ENCODE measurements around the gene OR51B2.
"Not testable (repeated sequence)": the region's sequence is repeated elsewhere in the genome, so short reads cannot be mapped to it uniquely, and the experiment has no call there.

Gene OR51B2

DNA sequence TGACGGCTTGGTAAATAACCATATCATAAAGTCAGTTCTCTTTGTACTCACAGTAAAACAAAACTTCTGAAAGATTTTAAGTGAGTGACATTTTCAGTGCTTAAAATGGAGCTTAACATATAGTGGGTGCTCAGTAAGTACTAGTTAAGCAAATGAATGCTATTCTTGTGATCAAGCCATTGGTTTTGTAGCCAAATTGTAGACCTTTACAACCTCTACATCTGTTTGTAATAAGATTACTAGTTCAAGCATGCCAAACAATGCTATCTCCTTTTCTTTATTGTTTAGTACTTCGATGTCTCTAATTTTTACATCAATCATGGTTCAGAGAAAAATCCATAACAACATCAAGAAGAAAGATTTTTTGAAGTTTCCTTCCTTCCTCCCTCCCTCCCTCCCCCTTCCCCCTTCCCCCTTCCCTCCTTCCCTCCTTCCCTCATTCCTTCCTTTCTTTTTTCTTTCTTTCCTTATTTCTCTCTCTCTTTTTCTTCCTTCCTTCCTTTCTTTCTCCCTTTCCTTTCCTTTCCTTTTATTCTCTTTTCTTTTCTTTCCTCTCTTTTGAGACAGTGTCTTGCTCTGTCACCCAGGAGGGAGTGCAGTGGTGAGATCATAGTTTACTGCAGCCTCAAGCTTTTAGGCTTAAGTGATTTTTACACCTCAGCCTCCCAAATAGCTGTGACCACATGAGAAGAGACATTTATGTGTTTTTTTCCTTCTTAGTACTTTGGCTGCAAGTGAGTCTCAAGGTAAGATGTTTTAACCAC is 16.7 kb downstream of the OR51B2 start:
- no peak for DNase-seq

DNA sequence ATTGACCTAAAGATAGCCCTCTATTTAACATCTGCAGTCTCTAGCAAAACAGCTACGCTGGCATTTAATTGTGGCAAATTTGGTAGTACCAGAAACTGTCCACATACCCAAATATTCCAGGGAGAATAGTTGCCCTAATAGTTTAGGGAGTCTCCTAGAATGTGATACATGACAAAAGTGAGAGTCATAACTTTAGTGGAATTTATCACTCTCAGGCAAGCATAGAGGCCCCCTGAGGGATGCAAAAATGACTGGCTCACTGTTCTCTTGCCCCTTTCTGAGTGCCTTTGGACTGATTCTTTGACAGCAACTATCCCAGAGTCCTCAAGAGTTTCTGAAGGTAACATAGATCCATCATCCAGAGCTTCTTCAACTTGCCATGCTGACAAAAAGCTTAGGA is 20.1 kb downstream of the OR51B2 start:
- no peak for DNase-seq

DNA sequence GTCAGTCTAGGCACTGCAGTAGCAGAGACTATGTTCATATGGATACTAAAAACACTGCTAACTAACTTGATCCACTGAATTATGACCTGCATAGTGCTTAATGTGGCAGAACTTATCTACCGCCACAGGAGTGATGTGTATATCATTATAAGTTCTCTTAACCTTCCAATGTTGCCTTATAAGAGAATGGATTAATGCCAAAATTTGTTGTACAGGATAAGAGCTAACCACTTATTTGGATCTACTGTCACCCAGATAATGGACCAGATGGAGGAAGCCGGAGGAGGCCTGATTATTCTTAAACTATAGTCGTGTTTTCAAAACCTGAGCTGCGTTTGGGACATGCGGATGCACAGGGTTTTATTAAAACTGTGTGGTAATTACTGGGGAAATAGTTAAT is 20.5 kb downstream of the OR51B2 start:
- DNase-seq, result no peak

DNA sequence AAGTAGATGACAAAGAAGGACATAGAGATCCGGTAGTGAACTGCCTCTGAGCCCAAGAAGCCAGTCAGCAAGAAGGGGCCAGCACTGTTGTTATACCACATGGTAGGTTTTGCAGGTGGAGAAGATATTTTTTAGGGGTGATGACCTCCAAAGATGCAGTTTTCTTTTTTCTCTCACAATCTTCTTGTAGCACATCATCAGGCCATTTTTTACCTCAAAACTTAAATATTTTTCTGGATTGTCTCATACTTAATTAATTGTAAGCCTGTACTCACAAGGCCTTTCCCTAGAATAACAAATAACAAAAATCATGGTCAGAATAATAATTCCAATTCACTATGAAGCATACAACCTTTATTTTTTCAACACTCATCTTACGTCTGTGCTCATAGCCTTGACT is 22.3 kb downstream of the OR51B2 start, which contains the start of gene OR51B4:
TSS of gene OR51B4 (minus strand) at position 101 of the 400 bp plus-strand sequence. CDS start at position 101, 0 bp downstream.
- no peak for DNase-seq

DNA sequence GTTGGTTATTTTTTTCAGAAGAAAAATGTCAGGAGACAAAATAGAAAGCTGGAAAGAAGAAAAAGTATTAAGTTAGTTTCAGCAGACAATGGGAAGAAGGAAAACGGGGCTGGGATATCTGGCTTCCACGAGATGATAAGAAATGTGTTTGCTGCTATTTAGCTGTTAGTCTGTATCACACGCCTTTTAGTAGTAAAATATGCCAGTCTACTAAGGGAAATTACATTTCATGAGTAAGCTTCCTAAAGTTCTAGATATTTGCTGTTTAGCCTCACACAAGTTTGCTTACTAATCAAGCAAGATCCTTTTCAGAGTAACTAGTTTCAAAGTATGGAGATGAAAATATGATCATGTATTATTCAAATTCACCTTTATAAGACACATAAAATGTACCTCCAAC is 23.8 kb downstream of the OR51B2 start:
- no peak for DNase-seq

DNA sequence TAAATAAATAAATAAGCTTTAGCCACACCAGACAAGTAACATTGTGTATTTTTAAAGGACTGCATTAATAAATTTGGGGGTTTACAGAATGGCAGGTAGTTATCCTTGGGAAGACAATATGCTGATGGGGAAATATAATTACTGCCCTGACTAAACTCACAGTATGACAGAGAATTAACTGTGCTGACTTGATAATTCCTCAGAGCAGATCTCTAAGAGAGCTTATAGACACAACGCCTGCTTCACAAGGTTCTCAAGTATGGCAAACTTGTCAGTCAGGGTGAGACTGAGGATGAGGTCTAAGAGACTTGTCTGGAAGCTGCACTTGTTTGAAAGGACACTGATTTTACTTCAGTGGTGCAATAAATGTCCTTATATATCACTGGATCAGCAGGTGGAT is 25.6 kb downstream of the OR51B2 start:
- DNase-seq, result no peak

DNA sequence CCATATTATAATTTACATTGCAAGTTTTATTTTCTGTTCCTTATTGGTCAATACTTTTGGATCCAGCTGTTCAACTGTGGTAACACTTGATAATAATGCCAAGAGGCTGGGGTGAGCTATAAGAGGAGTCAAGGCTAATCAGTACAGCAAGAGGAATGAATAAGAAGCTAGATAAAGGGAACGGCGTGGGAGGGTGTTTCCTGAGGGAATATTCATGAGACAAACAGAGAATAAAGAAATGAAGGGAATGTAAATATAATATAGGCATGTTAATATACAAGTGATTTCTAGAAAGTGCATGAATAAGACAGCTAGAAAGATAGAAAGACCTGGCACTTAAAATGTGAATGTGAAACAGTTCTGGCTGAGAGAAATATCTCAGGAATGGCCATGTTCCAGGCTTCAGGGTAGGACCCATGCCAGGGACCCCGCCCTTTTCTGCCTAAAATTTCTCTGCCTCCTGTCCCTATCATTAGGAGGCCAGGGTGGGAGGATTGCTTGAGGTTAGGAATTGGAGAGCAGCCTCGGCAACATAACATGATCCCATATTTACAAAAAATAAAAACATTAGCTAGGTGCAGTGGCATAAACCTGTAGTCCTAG is 26.3 kb downstream of the OR51B2 start:
- DNase-seq, result no peak

DNA sequence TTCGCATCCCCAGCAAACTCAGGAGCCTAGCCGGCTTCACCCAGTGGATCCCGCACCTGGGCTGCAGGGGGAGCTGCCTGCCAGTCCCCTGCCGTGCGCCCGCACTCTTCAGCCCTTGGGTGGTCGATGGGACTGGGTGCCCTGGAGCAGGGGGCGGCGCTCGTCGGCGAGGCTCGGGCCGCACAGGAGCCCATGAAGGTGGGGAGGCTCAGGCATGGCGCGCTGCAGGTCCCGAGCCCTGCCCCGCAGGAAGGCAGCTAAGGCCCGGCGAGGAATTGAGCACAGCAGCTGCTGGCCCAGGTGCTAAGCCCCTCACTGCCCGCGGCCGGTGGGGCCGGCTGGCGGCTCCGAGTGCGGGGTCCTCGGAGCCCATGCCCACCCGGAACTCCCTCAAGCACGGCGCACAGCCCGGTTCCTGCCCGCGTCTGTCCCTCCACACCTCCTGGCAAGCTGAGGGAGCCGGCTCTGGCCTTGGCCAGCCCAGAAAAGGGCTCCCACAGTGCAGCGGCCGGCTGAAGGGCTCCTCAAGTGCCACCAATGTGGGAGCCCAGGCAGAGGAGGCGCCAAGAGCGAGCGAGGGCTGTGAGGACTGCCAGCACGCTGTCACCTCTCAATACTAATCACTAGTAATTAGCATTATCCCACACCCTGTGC is 29.6 kb downstream of the OR51B2 start:
- DNase-seq, result not testable (repeated sequence)

DNA sequence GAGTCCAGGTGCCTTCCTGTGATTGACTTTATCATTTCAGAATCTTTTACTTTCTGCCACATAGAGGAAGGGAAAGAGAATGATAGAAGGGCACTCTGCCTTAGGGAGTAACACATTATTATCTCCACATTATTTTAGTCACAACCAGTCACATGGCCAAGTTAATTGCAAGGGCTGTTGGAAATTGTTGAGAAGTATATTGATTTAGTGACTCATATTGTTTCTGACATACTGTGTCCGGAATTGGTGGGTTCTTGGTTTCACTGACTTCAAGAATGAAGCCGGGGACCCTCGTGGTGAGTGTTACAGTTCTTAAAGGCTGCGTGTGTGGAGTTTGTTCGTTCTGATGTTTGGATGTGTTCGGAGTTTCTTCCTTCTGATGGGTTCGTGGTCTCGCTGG is 31.1 kb downstream of the OR51B2 start:
- DNase-seq, result no peak

DNA sequence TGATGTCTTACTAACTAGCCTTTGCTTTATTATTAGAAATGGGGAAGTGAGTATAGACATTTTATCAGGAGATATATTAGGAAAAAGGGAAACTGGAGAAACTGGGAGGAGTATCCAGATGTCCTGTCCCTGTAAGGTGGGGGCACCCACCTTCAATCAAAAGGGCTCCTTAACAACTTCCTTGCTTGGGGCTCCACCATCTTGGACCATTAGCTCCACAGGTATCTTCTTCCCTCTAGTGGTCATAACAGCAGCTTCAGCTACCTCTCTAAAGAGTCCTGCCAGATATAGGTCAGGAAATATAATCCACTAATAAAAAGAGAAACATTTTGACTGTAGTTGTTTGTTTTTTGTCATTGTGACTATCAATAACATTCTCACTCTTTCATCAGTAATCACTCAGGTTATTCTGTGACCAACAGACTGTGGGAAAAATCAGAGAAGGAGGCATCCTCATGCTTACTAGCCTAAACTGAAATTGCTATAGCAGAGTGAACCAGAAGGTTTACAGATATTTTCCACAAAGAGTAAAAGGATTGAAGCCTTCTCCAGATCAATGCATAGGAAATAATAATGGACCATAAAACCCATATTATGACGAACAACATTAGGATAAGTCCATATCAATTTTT is 32.8 kb downstream of the OR51B2 start:
- no peak for DNase-seq

DNA sequence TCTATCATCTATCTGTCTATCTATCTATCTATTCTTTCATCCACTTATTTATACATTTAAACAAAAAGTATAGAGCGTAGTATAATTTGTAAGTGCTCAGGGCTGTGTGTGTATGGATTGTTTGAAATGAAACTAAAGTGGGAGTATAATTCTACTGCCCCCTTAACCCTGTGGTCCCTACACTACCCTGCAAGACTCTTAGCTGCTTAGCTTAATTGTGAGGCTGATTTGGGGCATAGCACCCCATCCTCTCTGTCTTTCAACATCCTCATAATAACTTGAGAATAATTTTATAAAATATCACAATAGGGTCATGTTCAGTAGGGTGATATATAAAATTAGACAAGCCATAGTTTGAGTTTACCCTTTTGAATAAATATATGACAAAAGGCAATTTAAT is 34.0 kb downstream of the OR51B2 start:
- no peak for DNase-seq

DNA sequence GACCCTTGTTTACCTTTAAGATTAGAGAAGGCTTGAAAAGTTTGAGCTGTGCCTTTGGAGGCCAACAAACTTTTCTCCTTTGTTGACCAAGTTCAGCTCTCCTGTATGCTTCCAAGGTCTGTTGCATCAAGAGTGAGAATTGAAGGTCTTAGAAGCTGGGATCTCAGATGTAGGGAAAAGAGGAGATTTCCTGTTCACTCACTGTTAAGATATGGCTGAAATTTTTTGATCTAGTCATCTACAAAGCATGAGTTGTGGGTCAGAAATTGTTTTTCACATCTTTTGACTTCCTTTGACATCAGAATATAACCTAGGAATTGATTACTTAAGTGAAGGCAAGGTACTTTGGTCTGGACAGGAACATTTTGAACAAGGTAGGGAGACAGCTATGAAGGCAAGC is 34.4 kb downstream of the OR51B2 start:
- no peak for DNase-seq

DNA sequence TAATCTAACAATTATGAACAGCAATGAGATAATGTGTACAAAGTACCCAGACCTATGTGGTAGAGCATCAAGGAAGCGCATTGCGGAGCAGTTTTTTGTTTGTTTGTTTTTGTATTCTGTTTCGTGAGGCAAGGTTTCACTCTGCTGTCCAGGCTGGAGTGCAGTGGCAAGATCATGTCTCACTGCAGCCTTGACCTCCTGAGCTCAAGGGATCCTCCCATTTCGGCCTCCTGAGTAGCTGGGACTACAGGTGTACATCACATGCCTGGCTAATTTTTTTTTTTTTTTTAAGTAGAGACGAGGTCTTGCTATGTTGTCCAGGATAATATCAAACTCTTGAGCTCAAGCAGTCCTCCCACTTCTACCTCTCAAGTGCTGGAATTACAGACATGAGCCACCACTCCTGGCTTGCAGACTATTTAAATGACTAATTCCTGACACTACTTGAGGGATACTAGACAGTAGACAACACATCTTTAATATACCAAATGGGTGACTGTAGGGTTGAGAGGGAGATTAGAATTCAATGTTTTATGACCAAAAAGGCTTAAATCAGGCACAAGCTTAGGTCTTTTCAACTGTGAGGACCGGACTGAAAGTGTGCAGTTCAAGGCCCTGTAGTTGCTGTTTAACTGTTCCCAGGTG is 35.1 kb downstream of the OR51B2 start:
- no peak for DNase-seq

DNA sequence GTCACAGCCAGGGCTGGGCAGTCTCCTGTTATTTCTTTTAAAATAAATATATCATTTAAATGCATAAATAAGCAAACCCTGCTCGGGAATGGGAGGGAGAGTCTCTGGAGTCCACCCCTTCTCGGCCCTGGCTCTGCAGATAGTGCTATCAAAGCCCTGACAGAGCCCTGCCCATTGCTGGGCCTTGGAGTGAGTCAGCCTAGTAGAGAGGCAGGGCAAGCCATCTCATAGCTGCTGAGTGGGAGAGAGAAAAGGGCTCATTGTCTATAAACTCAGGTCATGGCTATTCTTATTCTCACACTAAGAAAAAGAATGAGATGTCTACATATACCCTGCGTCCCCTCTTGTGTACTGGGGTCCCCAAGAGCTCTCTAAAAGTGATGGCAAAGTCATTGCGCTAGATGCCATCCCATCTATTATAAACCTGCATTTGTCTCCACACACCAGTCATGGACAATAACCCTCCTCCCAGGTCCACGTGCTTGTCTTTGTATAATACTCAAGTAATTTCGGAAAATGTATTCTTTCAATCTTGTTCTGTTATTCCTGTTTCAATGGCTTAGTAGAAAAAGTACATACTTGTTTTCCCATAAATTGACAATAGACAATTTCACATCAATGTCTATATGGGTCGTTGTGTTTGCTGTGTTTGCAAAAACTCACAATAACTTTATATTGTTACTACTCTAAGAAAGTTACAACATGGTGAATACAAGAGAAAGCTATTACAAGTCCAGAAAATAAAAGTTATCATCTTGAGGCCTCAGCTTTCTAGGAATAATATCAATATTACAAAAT is 35.8 kb downstream of the OR51B2 start:
- no peak for DNase-seq

DNA sequence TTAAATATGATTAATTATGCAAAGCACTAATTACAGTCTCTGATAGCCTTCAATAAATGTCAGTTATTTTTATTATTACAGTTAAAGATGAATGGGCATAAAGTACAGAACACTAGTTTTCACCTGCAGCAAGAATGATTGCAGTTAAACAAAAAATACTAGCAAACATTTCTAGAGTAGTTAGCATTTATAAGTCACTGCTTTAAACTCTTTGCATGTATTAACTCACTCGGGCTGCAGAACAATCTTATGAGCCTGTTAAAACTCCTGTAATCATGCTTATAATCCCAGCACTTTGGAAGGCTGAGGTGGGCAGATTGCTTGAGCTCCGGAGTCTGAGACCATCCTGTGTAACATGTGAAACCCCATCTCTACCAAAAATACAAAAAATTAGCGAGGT is 37.2 kb downstream of the OR51B2 start:
- DNase-seq, result no peak

DNA sequence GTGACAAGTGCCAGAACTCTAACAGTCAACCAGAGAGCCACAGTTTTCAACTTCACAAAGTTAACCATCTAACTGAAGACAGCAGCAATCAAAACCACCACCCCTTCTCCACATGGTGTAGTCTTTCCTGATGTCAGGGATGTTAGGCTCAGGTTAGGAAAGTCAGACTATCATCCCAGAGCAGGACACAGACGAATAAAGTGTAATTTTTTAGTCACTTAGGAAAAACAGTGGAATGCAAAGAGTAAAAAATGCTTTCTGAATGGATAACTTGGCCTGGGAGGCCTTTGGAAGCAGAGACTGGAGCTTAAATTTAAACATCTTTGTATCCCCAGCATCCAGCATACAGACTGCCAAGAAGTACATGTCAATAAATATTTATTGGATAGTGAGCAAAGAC is 37.7 kb downstream of the OR51B2 start:
- no peak for DNase-seq

DNA sequence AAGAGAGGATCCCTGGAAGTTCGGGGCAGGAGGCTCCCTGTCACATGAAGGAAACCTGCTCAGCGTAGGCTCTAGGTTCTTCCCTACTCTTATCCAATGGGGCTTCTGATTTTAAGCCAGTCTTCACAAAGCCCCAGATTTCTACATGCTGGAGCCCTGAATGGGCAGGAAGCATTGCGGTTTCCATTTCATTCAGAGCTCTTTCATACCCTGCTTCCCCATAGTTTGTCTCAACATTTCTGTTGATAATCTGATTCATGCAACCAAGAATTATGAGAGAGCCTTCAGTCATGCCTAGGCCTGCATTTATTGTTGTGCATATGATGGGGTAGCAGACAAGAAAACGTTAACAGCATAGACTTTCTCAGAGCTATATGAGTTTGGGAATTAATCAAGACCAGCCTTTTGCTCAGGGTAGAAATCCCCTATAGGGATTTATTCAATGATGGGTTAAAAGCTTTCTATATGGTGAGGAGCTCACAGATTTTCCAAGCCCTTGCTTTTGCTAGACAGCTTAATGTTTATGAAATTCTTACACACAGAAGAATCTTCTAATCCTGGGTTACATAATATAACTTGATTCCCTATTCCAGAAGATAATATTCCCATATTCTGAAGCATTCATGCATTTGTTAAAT is 38.3 kb downstream of the OR51B2 start:
- DNase-seq, result no peak

DNA sequence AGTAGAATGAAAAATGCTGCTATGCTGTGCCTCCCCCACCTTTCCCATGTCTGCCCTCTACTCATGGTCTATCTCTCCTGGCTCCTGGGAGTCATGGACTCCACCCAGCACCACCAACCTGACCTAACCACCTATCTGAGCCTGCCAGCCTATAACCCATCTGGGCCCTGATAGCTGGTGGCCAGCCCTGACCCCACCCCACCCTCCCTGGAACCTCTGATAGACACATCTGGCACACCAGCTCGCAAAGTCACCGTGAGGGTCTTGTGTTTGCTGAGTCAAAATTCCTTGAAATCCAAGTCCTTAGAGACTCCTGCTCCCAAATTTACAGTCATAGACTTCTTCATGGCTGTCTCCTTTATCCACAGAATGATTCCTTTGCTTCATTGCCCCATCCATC is 39.5 kb downstream of the OR51B2 start:
- no peak for DNase-seq

DNA sequence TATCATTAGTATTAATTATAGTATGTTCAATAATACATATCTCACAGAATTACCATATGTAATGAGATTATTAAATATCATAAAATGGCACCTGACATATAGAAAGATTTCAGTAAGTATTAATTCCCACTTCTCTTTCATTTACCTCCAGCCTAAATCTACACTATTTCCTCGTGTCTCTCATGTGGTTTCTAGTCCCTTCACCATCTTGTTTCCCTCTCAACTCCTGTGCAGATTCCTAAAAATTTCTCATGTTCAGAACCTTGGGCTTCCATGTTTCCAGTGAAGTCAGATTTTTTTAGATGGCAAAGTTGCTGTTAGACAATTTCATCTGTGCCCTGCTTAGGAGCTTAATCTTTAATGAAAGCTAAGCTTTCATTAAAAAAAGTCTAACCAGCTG is 40.2 kb downstream of the OR51B2 start:
- DNase-seq, result no peak

DNA sequence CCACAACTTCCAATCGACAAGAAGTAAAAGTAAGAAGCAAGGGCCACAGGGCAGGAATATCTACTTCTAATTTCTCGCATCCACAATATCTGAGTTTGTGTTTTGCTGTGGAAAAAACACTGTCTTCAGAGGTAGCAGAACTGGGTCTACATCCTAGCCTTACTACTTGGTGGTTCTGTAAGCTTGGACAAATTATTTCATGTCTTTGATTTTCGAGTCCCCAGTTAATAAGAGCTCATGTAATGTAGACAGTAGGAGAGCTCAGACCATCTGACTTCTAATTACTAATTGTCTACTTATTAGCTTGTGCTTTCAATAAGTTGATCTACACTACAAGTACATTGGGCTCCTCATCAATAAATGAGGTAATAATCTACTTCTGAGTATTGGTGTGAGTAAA is 41.0 kb downstream of the OR51B2 start:
- no peak for DNase-seq

DNA sequence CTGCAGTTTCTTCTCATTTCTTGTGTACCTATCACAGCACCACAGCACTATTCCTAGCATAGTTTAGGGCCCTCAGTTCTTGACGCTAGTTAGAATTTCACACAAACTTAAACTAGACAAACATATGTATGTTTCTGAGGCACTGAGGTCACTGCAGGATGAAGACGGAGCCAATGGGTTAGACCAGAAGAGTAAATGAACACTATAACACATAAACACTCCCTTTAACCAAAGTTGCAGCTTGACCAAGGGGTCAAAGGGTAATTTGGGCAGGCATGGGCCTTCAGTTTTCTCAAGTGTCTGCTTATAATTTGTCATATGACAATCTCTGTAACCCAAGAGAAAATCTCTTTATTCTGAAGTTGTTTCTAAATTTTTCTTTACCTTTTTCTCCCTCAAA is 41.5 kb downstream of the OR51B2 start:
- no peak for DNase-seq

DNA sequence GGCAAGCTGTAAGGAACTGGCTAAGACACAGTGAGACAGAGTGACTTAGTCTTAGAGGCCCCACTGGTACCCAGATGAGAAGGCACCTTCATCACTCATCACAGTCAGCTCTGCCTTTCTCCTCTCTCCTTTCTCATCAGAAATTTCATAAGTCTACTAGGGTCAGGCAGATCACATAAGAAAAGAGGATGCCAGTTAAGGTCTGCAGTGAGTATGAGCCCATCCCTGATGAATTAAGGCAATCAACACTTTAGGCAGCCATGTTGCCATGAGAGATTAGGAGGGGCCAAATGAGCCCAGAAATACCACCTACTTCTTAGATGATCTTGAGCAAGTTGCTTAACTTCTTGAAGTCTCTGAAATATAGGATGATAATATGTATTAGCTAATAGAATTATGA is 42.5 kb downstream of the OR51B2 start:
- no peak for DNase-seq
